ENCODE results near the gene PPP1R9B.

The PPP1R9B gene

DNA sequence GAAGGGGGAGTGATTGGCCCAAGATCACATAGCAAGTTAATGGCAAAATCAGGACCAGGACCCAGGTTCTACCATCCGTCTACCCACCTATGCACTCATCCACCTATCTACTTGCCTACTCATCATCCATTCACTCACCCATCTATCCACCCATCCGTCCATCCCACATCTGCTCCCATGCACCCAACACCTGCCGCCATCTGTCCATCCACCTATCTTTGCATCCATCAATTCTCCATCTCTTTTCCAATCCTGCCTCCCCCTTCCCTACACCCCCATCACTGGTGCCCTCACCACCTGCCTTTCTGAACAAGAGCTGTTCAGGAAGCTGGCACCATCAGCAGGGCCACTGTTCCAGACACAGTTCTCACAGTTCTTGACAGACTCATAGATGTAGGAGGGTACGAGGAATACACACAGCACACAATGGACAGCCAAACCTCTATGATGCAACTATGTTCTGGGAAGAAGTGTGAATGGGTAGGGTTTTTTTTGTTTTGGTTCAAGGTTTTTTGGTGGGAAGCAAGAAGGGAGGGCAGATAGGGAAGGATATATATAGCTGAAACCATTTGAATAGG lies 25.0 kb downstream of the PPP1R9B start:
- in situ Hi-C loops (cut with HindIII; ENCODE audit: low pct_ligation_motif_present, low sequenced_read_pairs) = no loop called here
- Histone ChIP-seq H3K36me3 (replicated peaks) (no peaks in the 10 kb centered on the region), H3K4me3 (ENCODE audit: low read depth, low read length) (no peak overlapping the region), H3K27me3 (replicated peaks) (no peaks in the 10 kb centered on the region), H3K27ac (no peak overlapping the region)
- no peak for DNase-seq
- TF ChIP-seq, protein P1, sequence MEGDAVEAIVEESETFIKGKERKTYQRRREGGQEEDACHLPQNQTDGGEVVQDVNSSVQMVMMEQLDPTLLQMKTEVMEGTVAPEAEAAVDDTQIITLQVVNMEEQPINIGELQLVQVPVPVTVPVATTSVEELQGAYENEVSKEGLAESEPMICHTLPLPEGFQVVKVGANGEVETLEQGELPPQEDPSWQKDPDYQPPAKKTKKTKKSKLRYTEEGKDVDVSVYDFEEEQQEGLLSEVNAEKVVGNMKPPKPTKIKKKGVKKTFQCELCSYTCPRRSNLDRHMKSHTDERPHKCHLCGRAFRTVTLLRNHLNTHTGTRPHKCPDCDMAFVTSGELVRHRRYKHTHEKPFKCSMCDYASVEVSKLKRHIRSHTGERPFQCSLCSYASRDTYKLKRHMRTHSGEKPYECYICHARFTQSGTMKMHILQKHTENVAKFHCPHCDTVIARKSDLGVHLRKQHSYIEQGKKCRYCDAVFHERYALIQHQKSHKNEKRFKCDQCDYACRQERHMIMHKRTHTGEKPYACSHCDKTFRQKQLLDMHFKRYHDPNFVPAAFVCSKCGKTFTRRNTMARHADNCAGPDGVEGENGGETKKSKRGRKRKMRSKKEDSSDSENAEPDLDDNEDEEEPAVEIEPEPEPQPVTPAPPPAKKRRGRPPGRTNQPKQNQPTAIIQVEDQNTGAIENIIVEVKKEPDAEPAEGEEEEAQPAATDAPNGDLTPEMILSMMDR (IDR thresholded peaks at IDR 0.05; ENCODE audit: low read depth, low read length, missing control alignments) = no peak

DNA sequence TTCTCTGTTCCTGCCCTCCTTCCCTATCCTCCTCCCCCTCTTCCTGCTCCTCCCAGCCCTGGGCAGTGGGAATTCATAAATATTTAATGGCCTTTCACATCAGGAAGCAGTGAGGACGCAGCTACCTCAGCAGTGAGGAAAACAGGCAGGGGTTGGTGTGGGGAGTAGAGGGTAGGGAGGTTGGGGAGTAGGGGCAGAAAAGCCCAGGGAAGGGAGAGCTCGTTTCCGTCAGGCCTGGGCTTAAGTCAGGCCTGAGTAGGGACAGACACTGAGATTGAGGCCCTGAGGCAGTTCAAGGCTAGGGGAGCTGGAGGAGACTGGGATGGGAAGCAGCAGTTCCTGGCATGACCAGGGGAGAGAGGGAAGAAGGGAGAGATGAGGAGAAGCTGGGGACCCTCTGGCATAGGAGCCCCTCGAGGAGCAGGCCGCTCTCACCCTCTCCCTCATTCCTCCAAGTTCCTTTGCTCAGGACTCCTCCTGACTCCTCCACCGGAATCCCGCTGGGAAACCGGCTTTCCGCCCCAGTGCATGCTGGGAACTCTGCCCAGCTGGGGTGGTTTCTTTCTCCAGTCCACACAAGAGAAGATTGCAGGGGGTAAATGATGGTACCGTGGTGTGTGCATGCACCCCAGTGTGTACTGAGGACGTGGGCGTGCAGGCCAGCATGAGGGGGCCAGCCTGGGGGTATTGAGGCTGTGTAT lies 26.7 kb downstream of the PPP1R9B start:
- Histone ChIP-seq H3K4me3 (ENCODE audit: low read depth, low read length) (no peak overlapping the region), H3K36me3 (replicated peaks) (no peaks in the 10 kb centered on the region), H3K27ac (no peak overlapping the region), H3K27me3 (replicated peaks) (no peaks in the 10 kb centered on the region)
- TF ChIP-seq, protein P1 (IDR thresholded peaks at IDR 0.05; ENCODE audit: low read depth, low read length, missing control alignments) = no peak
- in situ Hi-C loops (cut with HindIII; ENCODE audit: low pct_ligation_motif_present, low sequenced_read_pairs) = no loop called here
- DNase-seq = no peak

DNA sequence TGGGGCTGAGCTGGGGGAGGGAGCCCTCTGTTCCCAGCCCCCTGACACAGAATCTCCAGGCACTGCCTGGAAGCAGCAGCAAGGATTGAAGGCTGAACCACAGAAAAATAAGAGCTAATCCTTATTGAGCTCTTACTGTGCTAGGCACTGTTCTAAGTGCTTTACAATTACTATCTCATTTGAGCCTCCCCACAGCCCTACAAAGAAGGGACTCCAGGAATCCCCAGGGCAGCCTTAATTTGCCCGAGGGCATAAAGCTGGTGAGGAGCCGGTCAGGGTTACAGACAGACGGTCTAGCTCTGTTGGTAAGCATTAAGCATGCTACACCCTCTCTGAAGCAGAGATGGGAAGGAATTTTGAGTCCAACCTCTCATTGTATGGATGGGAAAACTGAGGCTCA lies 27.5 kb downstream of the PPP1R9B start:
- TF ChIP-seq, protein P1 (IDR thresholded peaks at IDR 0.05; ENCODE audit: low read depth, low read length, missing control alignments) = no peak
- H3K27me3 ChIP-seq (replicated peaks) = no peaks in the 10 kb centered on the region
- no peaks in the 10 kb centered on the region for H3K36me3 ChIP-seq (replicated peaks)
- in situ Hi-C loops (cut with HindIII; ENCODE audit: low pct_ligation_motif_present, low sequenced_read_pairs) = no loop called here
- H3K4me3 ChIP-seq (ENCODE audit: low read depth, low read length) = no peak overlapping the region
- no peak overlapping the region for H3K27ac ChIP-seq
- no peak for DNase-seq

DNA sequence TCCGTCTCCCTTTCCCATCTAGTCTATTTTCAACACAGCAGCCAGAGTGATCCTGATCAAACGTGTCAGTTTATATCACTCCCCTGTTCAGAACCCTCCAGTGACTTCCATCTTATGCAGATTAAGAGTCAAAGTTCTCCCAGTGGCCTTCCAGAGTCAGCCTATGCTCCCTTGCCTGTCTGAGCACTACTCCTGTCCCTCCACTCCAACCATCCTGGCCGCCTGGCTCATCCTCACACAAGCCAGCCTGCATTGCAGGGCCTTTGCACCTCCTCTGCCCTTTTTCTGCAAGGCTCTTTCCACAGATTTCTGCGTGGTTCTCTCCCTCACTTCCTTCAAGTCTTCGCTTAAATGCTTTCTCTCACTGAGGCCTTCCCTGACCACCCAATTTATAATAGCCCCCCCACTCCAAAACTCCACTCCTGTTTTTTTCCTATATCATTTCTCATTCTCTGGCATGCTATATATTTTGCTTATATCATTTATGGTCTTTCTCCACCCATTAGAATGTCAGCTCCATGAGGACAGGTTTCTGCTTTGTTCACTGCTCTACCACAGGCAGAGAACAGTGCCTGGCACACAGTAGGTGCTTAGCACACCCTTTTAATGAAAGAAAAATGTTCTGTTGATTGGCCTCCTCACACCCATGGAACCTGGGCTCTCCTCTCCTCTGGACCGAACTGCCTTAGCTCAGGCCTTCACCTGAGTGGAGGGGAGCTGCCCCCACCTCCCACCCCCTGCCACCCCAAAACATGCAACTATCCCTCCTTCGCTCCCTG lies 29.8 kb downstream of the PPP1R9B start:
- Histone ChIP-seq H3K27ac (no peak overlapping the region), H3K36me3 (replicated peaks) (no peaks in the 10 kb centered on the region), H3K4me3 (ENCODE audit: low read depth, low read length) (no peak overlapping the region), H3K27me3 (replicated peaks) (no peaks in the 10 kb centered on the region)
- no peak for DNase-seq
- in situ Hi-C loops (cut with HindIII; ENCODE audit: low pct_ligation_motif_present, low sequenced_read_pairs) = no loop called here
- TF ChIP-seq, protein P1 (IDR thresholded peaks at IDR 0.05; ENCODE audit: low read depth, low read length, missing control alignments) = no peak

DNA sequence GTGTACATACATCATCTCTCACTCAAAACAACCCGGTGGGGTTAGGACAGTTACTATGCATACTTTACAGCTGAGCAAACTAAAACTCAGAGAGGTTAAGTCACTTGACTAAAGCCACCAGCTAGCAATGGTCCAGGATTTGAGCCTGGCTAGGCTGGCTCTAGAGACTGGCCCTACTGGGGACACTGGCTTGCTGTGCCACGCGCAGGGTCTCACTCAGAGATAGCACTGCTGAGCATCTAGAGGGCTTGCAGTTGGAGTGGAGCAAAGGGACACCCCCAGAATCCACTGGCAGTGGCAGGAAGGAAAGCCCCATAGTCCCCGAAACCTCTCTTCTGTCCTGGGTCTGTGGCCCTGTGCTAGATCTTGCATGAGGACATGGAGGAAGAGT lies 31.7 kb downstream of the PPP1R9B start:
- Histone ChIP-seq H3K27me3 (replicated peaks) (no peaks in the 10 kb centered on the region), H3K36me3 (replicated peaks) (no peaks in the 10 kb centered on the region), H3K27ac (no peak overlapping the region), H3K4me3 (ENCODE audit: low read depth, low read length) (no peak overlapping the region)
- TF ChIP-seq, protein P1 (IDR thresholded peaks at IDR 0.05; ENCODE audit: low read depth, low read length, missing control alignments) = no peak
- DNase-seq = no peak
- in situ Hi-C loops (cut with HindIII; ENCODE audit: low pct_ligation_motif_present, low sequenced_read_pairs) = no loop called here

Data from brain microvascular endothelial cell (primary cell).